Astrocyte (in vitro differentiated cells and primary cell): ENCODE results near the gene DCBLD1. TPM values are rescaled to one million over a fixed set of nuclear protein-coding genes. Genes with fewer than 3 reads are reported as not detected.

Experiments
- DNase-seq: peaks from one replicate; pipeline ENCODE4 v3.0.0-alpha.2; 2010; ENCODE audit warnings: low read depth
- FAIRE-seq: peaks from 2 replicates; lab custom pipeline; 2011; peaks lifted over from hg19 to GRCh38; lab: Jason Lieb, UNC
- H2AFZ ChIP-seq: 2 replicates; pipeline ENCODE4 v1.6.0; 2012; ENCODE audit warnings: low read depth, low read length, inconsistent platforms
- H3K27ac ChIP-seq: 2 replicates; pipeline ENCODE4 v1.5.1; 2011; ENCODE audit warnings: low read depth, low read length, inconsistent platforms
- H3K27me3 ChIP-seq: 2 replicates; pipeline ENCODE4 v1.6.0; 2011; ENCODE audit warnings: low read length, inconsistent platforms; ENCODE audit not compliant: insufficient read depth
- H3K36me3 ChIP-seq: 2 replicates; pipeline ENCODE4 v1.5.1; 2011; ENCODE audit warnings: low read length, inconsistent platforms; ENCODE audit not compliant: insufficient read depth
- H3K4me1 ChIP-seq: 2 replicates; pipeline ENCODE4 v1.5.1; 2011; ENCODE audit warnings: low read length, inconsistent platforms; ENCODE audit not compliant: insufficient read depth
- H3K4me2 ChIP-seq: 2 replicates; pipeline ENCODE4 v1.6.0; 2012; ENCODE audit warnings: low read length, inconsistent platforms
- H3K4me3 ChIP-seq: 2 replicates; pipeline ENCODE4 v1.5.1; 2011; ENCODE audit warnings: low read depth, mild to moderate bottlenecking, low read length, inconsistent platforms; ENCODE audit not compliant: insufficient read depth
- H3K79me2 ChIP-seq: 2 replicates; pipeline ENCODE4 v1.6.0; 2012; ENCODE audit warnings: mild to moderate bottlenecking, low read length, inconsistent platforms; ENCODE audit not compliant: insufficient read depth
- H3K9ac ChIP-seq: 2 replicates; pipeline ENCODE4 v1.6.0; 2012; ENCODE audit warnings: mild to moderate bottlenecking, low read length, inconsistent platforms
- H3K9me3 ChIP-seq: 2 replicates; pipeline ENCODE4 v1.5.1; 2012; ENCODE audit warnings: low read depth, mild to moderate bottlenecking, low read length, inconsistent platforms; ENCODE audit not compliant: insufficient read depth
- H4K20me1 ChIP-seq: 2 replicates; pipeline ENCODE4 v1.6.0; 2012; ENCODE audit warnings: low read length, inconsistent platforms; ENCODE audit not compliant: insufficient read depth
- H3K27ac Mint-ChIP-seq: one replicate; pipeline ENCODE4 v1.8.0; 2021; ENCODE audit warnings: mild to moderate bottlenecking, mixed read lengths; ENCODE audit not compliant: unreplicated experiment
- H3K27me3 Mint-ChIP-seq: one replicate; pipeline ENCODE4 v1.8.0; 2021; ENCODE audit warnings: low read depth, mixed read lengths; ENCODE audit not compliant: unreplicated experiment
- H3K36me3 Mint-ChIP-seq: one replicate; pipeline ENCODE4 v1.8.0; 2021; ENCODE audit warnings: low read depth, mixed read lengths; ENCODE audit not compliant: unreplicated experiment
- H3K4me1 Mint-ChIP-seq: one replicate; pipeline ENCODE4 v1.8.0; 2021; ENCODE audit warnings: low read depth, mixed read lengths; ENCODE audit not compliant: unreplicated experiment
- H3K4me3 Mint-ChIP-seq: one replicate; pipeline ENCODE4 v1.8.0; 2021; ENCODE audit warnings: mild to moderate bottlenecking, moderate library complexity, mixed read lengths; ENCODE audit not compliant: unreplicated experiment
- H3K9me3 Mint-ChIP-seq: one replicate; pipeline ENCODE4 v1.8.0; 2021; ENCODE audit warnings: mild to moderate bottlenecking, mixed read lengths; ENCODE audit not compliant: unreplicated experiment
- CTCF ChIP-seq: IDR thresholded peaks from 2 replicates; pipeline ENCODE4 v1.5.1; 2011; ENCODE audit warnings: low read depth, mild to moderate bottlenecking, inconsistent platforms, low read length, moderate library complexity; ENCODE audit not compliant: insufficient read depth
- EZH2 ChIP-seq: IDR thresholded peaks from 2 replicates; pipeline ENCODE4 v1.6.1; 2012; ENCODE audit warnings: mild to moderate bottlenecking, low read length, inconsistent platforms; ENCODE audit not compliant: insufficient read depth
- total RNA-seq: library from RNA; stranded (reverse); gene quantifications from 2 replicates; pipeline ENCODE4 v1.2.1, GENCODE V29; 2021

The DCBLD1 gene
- total RNA-seq, 1 donor from 2014 or later, result 36.8 TPM

- TF ChIP-seq EZH2 (no peak), CTCF (no peak)
- Histone ChIP-seq H3K36me3 (peaks cover 62% of the 10 kb centered on the region), H3K27me3 (no peaks in the 10 kb centered on the region), H4K20me1 (no peaks in the 10 kb centered on the region), H3K4me2 (peak overlapping the region; percentile 23), H3K4me3 (no peak overlapping the region), H3K4me1 (peaks cover 12% of the 10 kb centered on the region), H2AFZ (no peak overlapping the region), H3K9me3 (no peaks in the 10 kb centered on the region), H3K27ac (peak overlapping the region; percentile 44), H3K79me2 (peaks cover 7% of the 10 kb centered on the region), H3K9ac (peak overlapping the region; percentile 38)
- Mint-ChIP-seq H3K4me3 (peak overlapping the region; percentile 7), H3K9me3 (no peaks in the 10 kb centered on the region), H3K36me3 (peaks cover 26% of the 10 kb centered on the region), H3K4me1 (peaks cover 41% of the 10 kb centered on the region), H3K27ac (peak overlapping the region; percentile 98), H3K27me3 (no peaks in the 10 kb centered on the region)
- FAIRE-seq (no peak), DNase-seq (peak; percentile 75)
Measured at GRCh38 chr6:117536317-117536716, 53.8 kb downstream of the DCBLD1 start.

DNA sequence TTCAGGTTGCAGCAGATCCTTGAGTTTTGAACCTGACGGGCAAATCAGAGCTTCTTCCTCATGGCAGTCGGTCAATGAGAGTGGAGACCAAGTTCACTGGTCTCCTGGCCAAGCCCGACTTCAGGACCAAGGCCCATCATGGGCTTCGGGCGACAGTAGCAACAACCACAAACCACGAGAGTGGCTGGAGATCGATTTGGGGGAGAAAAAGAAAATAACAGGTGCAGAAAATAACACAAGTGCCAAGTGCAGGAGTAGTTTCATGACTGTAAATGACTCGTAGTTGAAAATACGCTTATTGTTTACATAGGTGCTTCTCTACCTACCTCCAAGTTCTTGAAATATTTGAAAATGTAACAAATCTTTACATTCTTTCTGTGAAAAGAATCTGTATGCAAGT lies 56.1 kb downstream of the DCBLD1 start:
- Histone ChIP-seq H3K4me2 (no peak overlapping the region), H2AFZ (no peak overlapping the region), H3K4me3 (no peak overlapping the region), H3K9ac (no peak overlapping the region), H3K36me3 (peaks cover 57% of the 10 kb centered on the region), H3K27ac (no peak overlapping the region), H4K20me1 (no peaks in the 10 kb centered on the region), H3K79me2 (no peaks in the 10 kb centered on the region), H3K9me3 (no peaks in the 10 kb centered on the region), H3K27me3 (no peaks in the 10 kb centered on the region), H3K4me1 (peaks cover 11% of the 10 kb centered on the region)
- Mint-ChIP-seq H3K27me3 (no peaks in the 10 kb centered on the region), H3K4me3 (no peak overlapping the region), H3K9me3 (no peaks in the 10 kb centered on the region), H3K4me1 (peaks cover 32% of the 10 kb centered on the region), H3K27ac (no peak overlapping the region), H3K36me3 (peaks cover 23% of the 10 kb centered on the region)
- no peak for TF ChIP-seq EZH2
- no peak for TF ChIP-seq CTCF
- DNase-seq, result no peak
- FAIRE-seq, result no peak

GRCh38 chr6:117540670-117541069 lies 58.2 kb downstream of the DCBLD1 start:
- H3K9ac ChIP-seq, result no peak overlapping the region
- H3K79me2 ChIP-seq, result no peaks in the 10 kb centered on the region
- Mint-ChIP-seq H3K27ac (no peak overlapping the region), H3K36me3 (peaks cover 21% of the 10 kb centered on the region), H3K4me3 (no peak overlapping the region), H3K4me1 (peaks cover 38% of the 10 kb centered on the region), H3K27me3 (no peaks in the 10 kb centered on the region), H3K9me3 (no peaks in the 10 kb centered on the region)
- H4K20me1 ChIP-seq, result no peaks in the 10 kb centered on the region
- DNase-seq (no peak), FAIRE-seq (no peak)
- H3K4me2 ChIP-seq, result no peak overlapping the region
- H3K36me3 ChIP-seq, result peaks cover 58% of the 10 kb centered on the region
- H2AFZ ChIP-seq, result no peak overlapping the region
- TF ChIP-seq EZH2 (no peak), CTCF (no peak)
- H3K4me1 ChIP-seq, result peaks cover 18% of the 10 kb centered on the region
- H3K27ac ChIP-seq, result no peak overlapping the region
- no peaks in the 10 kb centered on the region for H3K27me3 ChIP-seq
- H3K4me3 ChIP-seq, result no peak overlapping the region
- H3K9me3 ChIP-seq, result no peaks in the 10 kb centered on the region
